GM21529 (cell line): ENCODE measurements around the gene STRA8.
A peak's percentile ranks its signal among the peaks of the same experiment; 100 is the strongest.

Experiments used
- ATAC-seq: cut with Tn5 transposase; IDR thresholded peaks from one replicate; pipeline ENCODE4 v1.9.1; 2021; ENCODE audit not compliant: unreplicated experiment

The STRA8 gene

DNA sequence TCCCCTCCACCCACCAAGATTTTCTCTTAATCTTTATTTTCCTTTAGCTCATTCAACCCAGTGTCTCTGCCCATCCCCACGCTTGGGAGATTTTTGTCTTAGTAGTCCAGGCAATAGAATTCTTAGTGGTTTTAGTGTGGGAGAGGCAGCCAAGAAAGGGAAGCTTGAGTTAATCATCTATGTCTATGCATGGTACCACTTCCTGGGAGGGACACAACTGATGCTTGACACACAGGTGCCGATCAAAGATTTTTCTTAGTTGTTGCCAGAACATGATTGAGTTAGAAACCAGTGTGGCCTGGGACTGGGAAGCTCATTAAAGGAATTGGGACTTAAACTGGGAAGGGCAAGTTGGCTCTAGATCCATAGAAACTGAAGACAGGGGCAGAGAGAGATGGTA, 3.1 kb downstream of the STRA8 start:
- ATAC-seq = peak; percentile 83

DNA sequence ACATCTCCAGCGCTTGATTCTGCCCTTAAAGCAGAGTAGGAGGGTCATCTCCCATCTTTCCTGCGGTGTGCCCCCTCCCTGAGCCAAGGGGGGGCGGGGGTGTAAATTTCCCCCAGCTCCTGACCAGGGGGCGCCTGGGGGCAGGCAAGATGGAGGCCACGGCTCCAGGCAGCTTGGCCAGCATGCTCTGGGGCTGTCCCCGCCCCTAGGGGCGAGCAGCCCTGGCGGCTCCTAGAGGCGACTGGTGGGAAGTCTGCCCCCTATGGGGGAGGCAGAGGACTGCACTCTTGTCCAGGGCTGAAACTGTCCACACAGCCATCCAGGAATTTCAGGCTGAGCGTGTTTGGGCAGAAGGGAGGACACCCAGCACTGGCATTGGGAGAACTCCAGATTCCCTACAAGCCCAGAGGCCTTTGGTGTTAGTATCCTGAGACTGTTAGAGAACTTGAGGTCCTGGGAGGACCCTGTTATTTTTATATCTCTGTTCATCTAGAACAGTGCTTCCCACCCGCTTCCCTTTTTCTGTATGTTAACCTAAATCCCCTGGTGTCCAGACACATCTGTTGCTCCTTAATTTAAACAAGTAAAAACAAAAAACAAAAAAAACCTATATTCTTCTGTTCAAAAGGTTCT, 4.6 kb downstream of the STRA8 start:
- ATAC-seq = no peak

DNA sequence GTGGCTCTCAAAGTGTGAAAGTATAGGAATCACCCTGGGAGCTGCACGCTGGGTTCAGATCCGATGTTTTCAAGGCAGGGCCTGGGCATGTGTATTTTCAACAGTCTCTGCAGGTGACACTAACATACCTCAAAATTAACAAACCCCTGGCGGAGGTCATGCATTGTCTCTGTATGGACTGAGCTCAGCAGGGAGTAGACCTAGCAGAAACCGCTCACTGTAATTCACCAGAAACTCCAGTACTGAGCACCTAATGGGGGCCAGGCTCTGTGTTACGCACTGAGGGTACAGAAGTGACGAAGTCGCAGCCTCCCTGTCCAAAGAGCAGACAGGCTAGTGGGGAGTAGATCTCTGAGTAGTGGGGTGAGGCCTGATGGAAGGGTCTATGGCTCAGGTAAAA, 5.6 kb downstream of the STRA8 start:
- no peak for ATAC-seq

DNA sequence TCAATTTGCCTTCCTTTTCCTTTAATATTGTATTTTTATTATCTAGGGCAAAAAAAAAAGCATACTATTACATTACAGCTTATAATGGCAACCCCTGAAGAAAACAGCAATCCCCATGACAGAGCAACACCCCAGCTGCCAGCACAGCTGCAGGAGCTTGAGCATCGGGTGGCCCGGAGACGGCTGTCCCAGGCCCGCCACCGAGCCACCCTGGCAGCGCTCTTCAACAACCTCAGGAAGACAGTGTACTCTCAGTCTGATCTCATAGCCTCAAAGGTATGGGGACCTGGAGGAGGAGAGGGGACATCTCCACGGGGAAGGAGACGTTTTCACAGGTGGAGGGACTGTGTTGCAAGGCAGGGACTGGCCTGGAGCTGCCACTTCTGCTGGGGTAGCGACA, 6.8 kb downstream of the STRA8 start:
- no peak for ATAC-seq

DNA sequence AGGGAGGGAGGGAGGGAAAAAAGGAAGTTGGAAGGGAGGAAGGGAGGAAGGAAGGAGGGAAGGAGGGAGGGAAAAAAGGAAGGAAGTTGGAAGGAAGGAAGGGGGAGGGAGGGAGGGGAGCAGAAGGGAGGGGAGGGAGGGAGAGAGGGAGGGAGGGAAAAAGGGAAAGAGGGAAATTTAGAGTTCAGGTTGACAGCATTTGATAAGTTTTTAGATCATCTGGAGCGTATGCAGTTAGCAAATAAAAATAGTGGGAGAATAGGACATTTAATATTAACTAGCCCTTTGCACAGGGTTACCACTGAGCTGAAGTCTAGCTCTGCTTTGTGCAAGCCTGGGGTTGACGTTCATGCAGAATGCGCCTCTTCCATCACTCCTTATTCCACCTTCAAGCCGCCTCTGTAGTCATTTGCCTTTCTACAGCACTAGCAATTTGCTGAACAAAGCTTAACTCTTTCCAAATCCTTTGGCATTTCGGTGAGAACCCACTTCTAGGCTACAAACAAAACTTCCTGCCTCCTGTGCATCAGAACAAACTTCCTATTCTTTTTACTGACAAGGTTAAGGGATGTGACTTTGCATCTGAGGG, 8.6 kb downstream of the STRA8 start:
- no peak for ATAC-seq

DNA sequence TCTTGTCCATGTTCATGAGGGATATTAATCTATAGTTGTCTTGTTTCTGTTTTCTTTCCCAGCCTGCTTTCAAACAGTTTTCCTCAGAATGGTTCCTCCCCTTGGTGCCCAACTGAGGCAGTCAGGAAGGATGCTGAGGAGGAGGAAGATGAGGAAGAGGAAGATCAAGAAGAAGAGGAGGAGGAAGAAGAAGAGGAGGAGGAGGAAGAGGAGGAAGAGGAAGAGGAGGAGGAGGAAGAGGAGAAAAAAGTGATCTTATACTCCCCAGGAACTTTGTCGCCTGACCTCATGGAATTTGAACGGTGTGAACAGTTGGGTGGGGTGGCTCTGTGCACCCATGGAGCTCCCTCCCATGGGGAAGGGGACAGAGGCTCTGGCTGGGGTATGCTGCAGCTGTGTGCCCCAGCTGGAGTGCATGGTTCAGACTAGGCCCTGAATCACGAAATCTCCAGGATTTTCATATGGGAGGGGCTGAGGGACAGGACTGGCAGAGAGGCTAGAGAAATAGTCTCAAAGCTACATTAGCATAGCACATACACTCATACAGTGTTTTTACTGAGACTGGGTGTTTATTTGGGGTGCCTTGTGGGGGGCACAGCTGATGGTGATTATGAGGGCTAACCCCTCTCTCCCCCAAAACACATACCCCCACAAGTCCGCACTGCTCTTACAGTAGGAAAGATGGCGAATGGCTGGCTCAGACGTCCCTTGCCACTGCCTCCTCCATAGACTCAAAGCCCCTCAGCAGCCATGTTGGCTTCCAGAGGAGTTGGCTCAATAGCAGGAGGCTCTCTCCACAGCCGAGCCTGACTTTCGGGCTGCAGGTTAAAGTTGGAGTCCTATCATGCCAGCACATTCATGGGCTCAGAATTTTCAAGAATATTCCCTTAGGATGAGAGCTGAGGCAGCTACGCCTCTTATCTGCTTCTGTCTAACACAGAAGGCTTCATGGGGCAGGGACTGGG, 11.9 kb downstream of the STRA8 start:
- no peak for ATAC-seq

DNA sequence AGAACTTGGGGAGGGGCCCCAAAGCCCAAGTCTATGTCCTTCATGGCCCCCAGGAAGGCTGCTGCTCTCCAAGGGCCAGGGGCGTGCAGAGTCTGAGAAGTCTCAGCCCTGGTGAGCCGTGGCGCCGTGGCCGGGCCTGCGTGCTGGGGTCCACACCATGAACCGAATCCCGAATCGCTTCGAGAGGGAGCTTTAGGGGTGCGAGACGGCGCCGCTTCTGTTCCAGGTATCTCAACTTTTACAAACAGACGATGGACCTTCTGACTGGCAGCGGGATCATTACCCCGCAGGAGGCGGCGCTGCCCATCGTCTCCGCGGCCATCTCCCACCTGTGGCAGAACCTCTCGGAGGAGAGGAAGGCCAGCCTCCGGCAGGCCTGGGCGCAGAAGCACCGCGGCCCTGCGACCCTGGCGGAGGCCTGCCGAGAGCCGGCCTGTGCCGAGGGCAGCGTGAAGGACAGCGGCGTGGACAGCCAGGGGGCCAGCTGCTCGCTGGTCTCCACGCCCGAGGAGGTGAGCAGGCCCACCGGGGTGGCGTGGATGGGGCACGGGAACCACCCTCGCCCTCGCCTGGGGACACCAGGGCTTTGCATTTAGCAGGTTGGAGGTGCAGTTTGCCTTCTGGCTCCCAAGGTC, 12.7 kb downstream of the STRA8 start:
- no peak for ATAC-seq

DNA sequence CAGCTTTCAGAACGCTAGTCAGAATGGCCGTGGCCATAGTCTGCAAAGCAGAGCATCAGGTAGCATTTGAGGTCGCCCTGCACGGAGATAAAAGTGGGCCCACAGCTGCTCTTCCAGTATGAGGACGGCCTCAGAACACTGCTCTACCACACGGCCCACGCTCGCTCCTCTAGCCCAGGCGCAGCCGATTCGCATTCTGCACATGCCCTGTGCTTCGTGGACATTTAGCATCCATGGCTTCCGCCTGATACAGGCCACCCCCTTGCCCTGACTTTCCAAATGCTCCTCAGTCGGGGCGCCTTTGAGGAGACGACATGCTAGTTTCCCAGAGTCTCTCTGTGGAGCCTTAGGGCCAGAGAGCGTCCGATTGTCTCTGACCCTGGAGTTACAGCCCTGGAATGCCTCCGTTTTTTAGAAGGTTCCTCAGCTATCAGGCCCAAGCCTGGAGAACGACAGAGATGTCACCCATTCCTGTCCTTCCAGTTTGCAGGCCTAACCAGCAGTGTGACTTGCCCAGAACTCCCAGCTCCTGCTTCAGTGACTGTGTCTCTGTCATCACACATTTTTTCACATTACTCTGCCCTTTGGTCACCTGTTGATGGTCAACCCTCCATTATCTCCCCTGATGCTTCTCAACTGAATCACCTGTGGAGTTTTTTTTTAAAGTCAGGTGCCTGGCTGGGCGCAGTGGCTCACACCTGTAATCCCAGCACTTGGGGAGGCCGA, 14.3 kb downstream of the STRA8 start:
- ATAC-seq = no peak

DNA sequence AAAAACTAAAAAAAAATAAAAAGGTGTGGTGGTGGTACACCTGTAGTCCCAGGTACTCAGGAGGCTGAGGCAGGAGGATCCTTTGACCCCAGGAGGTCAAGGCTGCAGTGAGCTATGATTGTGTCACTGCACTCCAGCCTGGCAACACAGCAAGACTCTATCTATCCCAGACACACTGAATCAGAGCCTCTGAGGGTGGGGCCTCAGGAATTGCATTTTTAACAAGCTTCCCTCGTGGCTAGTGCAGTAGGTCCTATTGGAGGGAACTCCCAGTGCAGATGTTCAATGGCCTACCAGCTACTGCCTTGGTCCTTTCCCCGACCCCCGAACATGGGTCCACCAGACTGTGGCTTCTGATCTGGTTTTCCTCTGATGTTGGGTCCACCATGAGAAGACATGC, 14.9 kb downstream of the STRA8 start:
- no peak for ATAC-seq

DNA sequence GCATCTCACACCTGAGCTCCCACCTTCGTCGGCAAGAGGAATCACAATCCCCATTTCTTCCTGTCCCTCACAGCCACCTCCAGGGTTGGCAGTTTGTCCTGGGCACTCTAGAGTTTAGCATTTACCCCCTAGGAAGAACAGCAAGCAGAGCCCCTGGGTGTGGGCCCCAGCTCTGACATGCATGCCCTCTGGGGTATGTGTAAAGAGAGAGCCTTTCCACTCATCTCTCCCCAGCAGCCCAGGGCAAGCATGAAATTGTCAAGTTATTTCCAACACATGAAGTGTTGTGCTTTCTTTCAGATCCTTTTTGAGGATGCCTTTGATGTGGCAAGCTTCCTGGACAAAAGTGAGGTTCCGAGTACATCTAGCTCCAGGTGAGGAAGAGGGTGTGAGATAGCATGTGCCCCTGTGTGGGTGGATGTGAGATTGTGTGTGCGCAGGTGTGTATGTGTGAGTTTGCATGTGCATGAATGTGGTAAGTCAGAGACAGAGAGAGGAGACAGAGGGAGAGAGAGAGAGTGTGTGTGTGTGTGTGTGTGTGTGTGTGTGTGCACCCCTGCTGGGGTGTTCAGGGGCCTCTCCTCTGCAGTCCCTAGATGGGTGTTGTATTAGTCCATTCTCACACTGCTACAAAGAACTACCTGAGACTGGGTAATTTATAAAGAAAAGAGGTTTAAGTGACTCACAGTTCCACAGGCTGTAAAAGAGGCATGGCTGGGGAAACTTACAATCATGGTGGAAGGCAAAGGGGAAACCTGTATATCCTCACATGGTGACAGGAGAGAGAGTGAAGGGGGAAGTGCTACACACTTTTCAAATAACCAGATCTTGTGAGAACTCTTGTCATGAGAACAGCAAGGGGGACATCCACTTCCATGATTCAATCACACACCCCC, 18.1 kb downstream of the STRA8 start:
- ATAC-seq = peak; percentile 41

DNA sequence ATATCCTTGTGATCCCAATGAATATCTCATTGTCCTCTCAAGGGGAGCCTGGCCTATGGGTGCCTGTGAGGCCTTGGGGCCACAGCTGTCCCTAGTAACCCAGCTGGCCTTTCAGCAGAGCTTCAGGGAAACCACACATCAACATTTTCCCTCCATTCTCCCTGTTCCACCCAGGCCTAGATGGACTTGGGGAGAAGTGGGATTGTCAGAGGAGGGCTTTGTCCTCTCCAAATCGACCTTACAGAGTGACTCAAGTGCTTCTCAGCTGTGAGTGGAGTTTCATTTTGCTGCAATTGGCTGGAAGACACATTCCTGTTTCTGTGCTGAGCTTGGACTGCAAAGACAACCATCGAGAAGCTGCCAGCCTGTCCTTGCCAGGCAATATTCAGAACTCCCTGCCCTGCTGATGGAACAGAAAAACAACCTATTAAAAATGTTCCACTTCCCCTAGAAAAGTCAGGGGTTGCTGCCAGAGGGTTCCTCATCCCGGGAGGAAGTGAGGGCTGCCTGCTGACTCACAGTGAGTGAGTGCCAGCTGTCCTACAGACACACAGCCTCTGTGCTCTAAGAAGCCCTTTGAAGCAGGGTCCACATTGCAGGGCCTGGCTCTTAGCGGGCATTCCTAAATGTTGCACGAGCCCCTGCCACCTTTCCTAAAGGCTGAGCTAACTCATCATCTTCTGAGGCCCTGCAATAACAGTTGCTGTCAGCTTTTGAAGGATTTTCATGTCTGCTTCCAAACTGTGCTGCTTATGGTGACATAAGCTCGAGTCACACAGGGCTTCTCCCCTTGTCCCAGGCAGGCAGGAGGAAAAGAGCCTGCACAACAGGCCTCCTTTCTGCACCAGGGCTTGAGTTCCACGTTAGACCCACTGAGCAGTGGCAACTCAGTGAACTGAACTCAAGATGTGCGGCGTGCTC, 20.5 kb downstream of the STRA8 start:
- ATAC-seq = no peak

DNA sequence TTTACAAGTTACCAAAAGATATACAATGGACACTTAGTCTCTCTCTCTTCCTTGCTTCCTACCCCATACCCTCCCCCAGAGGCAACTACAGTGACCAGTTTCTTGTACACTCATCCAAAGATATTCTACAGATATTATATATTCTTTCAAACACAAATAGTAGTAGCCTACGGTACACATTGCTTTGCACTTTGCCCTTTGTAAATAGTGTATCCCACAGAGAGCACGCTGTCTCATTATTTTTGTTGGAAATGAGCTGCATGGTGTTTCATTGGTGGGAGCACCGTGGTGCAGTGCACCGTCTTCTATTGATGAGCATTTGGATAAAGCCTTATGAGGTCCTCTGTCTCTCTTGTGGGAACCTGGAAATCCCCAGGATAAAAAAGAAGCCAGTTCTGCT, 24.2 kb downstream of the STRA8 start:
- ATAC-seq = no peak

DNA sequence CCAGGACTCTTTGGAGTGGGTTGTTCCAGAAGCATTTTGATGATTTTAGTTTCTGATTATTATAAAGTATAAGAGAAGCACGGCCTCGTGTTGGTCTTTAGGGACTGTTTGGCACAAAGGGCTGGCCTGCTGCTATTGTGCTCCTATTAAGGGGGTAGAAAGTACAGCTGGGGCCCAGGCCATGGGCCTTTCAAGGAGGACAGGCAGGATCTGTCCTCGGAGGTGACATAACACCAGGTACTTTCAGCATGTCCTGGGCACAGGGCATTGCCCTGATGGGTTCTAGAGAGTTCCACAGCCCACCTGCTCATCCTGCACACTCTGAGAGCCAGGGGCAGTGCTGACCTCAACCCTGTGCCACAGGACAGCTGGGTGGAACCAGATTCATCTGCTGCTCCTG, 24.9 kb downstream of the STRA8 start:
- no peak for ATAC-seq

DNA sequence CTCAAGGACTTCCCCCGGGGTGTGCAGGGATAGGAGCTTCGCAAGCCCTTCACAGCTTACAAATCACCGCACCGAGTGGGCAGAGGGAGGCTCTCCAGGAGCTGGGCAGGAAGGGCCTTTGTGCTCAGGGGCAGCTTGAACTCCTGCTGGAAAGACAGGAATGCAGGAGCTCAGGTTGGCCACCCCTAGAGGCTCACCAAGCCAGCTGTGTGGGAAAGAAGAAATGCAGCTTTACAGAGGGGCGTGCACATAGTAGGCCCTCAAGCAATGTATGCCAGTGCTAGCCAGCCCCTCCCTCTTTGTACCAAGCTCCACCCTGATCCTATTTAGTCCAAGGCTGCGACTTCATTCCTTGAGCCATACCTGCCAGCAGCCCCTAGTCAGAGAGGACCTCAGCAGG, 26.1 kb downstream of the STRA8 start:
- no peak for ATAC-seq

DNA sequence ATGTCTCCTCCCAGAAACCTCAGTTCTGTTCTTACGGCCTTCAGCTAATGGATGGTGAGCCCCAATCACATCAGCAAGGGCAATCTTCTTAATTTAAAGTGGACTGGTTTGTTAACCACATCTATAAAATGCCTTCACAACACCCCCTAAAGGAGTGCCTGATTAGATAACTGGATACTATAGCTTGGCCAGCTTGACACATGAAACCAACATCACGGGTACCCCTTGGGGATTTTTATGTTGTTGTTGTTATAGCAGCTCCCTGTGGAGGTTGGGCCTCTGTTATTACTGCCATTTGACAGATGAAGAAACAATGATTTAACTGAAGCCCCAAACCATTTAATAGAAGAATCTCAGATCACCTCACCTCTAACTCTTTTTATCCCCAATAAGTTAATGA, 26.8 kb downstream of the STRA8 start:
- no peak for ATAC-seq

DNA sequence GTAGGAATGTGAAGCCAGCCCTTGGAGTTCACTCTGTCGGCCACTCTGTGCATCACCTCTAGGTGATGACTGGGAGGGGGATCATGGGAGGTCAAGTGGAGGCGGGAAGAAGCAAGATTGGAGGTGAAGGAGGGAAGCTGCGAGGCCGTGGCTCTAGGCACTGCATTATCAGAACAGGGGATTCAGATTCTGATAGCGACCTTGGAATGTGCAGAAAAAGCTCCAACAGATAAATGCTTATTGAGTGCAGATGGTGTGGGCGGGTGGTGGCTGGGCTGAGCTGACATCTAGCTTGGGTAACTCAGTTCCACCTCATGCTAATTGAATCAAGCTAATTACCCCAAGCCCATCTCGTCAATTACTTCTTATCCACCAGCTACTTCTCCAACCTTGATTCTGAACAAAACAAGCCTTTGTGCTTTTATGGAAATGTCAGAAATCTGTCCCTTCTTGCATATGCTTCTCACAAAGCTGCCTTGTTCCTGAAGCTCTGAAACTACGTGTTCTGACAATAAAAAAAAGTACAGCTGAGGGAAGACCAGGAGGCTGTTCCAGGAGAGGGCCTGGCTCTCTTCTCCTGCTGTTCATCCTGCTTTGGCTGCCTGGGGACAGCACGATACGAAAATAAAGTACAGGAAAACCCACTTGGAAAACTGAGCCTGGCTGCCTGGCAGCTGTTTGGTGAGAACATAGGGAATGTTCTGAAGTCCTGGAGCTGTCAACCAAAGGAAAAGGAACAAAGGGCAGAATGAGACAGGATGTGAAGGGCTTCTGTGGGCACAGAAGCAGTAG, 27.5 kb downstream of the STRA8 start:
- ATAC-seq = no peak

DNA sequence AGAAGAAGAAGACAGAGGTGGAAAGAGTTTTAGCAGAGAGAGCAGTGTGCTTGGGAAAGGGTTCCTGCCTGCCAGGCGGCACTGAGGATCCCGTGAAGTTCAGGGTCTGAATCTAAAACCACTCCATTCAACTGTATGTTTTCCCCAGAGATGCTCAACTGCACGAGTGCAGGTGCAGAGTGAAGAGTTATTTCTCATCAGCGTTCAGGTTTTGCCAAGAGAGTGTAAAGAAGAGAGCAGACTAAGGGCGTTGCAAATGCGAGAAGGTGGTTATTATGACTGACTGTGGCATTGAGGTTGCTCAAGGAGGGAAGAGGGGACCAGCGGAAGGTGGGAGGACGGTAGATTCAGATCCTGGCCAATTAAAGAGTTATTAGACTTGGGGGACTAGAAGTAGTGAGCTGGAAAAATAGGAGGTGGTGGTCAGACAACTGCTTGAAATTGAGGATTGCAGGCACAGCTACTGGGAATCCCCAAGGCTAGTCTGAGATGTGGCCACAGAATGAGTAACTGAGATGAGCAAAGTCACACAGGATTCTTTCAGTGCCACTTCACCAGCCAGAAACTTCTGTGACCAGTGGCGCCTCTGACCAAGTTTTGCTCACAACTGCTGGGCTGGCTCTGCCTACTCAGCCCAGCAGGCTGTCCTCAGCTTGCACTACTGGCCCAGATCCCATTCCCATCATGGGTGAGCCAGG, 29.1 kb downstream of the STRA8 start:
- ATAC-seq = no peak
